ENCODE data around the gene CAPZB.

GRCh38 chr1:19358710-19359109 lies 126.6 kb downstream of the CAPZB start:
- no peak for TF ChIP-seq CTCF (IDR thresholded peaks at IDR 0.05)
- TF ChIP-seq POLR2A (IDR thresholded peaks at IDR 0.05) = no peak
